COLO829 (cell line): ENCODE results near the gene NCOA1.
"Not testable (repeated sequence)": the region's sequence is repeated elsewhere in the genome, so short reads cannot be mapped to it uniquely, and the experiment has no call there.

ENCODE experiments used
- DNase-seq: peaks from one replicate; pipeline ENCODE4 v3.0.0; 2012; ENCODE audit warnings: low spot score

NCOA1 gene

DNA sequence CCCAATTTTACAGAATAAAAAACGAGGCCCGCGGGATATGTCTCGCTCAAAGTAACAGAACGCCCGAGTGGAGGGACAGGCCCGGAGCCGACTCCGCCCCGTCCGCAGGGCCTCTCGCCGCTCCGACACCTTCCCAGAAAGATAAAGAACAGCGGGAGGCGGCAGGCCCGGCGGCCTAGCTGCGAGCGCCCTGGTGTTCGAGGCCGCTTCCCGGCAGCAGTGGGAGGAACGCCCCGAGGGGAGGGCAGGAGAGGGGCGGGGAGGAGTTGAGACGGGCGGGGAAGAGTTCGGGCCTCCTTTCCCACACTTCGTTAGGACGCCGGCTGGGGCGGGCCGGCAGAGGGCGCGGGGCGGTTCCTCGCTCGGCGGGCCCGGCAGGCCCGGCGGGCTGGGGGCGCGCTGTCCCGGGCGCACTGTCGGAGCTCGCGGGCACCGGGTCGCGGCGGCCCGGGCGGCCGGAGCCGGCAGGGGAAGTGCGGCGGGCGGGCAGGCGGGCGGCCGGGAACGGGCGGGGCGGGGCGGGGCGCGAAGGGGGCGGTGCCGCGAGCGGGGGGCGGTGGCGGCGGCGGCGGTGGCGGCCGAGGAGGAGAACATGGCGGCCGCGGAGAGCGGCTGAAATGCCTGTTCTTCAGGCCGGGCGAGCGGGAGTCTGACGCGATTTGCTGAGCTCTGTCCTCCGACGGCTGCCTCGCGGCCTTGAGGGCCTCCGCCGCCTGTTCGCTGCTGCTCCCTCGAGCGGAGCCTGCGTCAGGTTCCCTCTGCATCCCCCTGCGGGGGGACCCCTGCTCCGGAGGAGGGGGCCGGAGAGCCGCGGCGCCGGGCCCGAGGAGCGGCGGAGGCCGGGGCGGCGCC lies at the start of gene NCOA1:
TSS of gene NCOA1 (plus strand) at position 565 of the 852 bp plus-strand sequence. CDS start 167,424 bp downstream, outside the sequence.
- DNase-seq = peak; percentile 77

DNA sequence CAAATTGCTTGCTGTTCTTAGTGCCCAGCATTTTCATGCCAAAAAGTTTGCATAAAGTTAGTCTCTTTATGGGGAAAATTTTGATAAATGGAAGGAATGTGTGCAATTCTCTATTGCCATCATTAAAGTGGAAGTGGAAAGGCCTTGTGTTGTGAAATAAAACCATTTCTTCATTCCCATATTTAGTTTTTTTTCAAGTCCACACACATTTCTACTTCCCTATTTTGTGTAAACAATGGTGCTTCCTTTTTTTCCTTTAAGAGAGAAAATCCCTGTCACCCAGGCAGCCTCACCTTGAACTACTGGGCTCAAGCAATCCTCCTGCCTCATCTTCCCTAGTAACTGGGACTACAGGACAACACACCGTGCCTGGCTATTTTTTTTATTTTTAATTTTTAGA lies 42.3 kb upstream of the NCOA1 start:
- no peak for DNase-seq

DNA sequence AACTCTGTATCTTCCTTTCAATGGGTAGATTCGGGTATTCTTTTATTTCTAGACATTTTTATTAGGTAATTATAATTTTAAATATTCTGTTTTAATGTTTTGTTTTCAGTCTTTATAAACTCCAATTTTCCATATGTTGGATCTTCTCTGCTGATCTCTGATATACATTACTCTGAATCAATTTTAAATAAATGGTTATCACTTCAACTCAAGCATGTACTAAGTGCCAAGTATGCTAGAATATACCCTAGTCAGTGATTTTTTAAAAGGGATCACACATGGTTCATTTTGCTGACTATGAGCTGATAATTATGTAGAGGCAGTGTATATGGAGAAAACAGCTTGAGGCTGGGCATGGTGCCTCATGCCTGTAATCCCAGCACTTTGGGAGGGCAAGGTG lies 41.7 kb upstream of the NCOA1 start:
- no peak for DNase-seq

DNA sequence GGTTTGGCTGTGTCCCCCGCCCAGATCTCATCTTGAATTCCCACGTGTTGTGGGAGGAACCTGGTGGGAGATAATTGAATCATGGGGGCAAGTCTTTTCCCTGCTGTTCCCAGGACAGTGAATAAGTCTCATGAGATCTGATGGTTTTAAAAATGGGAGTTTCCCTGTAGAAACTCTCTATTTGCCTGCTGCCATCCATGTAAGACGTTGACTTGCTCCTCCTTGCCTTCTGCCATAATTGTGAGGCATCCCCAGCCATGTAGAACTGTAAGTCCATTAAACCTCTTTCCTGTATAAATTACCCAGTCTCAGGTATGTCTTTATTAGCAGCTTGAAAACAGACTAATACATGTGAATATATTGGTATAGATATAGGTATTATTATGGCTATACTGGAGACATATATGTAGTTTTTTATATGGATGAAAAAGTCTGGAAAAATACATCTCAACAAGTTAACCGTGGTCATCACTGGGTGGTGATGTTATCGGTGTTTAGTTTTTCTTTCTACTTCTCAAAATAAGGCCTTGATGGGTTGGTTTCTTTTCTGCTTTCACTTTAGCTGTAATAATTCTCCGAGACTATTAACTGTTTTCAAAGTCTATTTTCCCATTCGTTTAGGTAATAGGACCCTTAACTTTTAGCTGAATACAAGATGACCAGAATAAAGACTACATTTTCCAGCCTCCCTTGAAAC lies 39.1 kb upstream of the NCOA1 start:
- DNase-seq = no peak

DNA sequence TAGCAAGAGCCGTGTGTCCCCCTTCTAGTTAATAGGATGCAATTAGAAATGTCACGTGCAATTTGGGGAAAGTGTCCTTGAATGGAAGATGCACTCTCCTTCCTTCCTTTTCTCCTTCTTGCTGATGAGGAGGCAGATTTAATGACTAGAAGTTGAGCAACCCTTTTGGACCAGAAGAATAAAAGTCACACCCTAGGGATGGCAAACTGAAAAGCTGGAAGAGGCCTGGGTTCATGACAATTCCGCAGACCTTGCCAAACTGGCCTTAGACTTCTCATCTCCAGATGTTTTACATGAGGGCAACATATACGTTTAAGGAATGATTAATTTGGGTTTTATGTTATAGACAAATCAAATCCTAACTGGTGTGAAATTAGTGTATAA lies 38.6 kb upstream of the NCOA1 start:
- DNase-seq = no peak

DNA sequence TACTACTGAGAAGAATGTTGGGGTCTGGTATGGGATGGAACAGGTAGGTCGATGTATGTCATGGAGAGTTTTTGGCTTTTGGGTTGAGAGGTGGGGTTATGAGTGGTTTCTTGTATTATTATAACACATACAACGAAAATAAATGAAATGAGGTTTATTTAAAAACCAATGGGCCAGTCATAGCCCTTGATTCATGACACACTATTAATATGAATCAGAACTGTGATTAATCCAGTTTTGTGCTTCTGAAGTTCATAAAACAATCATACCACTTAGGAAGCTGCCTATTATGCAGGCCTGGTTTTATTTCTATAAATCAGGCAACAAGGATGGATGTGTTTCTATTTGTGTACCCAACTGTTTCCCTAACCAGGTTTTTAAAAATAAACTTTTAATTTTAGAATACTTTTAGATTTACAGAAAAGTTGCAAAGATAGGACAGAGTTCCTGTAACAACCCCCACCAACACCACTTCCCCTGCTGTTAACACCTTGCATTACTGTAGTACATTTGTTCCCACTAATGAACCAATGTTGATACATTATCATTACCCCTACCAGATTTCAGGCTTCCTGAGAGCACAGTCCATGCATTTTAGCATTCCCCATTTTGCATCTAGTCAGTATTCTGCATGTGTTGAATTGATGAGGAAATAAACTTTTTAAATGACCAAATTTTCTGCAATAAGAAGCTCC lies 37.5 kb upstream of the NCOA1 start:
- DNase-seq = no peak

DNA sequence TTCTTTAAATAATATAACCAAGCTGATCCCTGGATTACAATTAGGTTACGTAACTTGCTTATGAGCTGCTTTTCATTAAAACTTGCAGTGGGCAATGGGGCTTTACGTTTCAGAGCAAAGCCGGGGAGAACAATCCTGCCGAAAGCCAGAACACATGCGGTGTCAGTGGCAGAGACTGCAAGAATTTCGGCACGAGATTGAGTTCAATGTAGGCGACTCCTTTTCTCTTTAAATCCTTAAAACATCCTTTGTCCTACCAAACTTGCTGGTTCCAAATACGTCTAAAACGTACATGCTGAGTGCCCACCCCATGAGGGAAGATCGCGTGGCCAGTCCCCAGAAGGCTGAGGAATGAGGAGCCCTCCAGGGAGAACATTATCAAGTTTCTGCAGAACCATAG lies 36.8 kb upstream of the NCOA1 start:
- no peak for DNase-seq

DNA sequence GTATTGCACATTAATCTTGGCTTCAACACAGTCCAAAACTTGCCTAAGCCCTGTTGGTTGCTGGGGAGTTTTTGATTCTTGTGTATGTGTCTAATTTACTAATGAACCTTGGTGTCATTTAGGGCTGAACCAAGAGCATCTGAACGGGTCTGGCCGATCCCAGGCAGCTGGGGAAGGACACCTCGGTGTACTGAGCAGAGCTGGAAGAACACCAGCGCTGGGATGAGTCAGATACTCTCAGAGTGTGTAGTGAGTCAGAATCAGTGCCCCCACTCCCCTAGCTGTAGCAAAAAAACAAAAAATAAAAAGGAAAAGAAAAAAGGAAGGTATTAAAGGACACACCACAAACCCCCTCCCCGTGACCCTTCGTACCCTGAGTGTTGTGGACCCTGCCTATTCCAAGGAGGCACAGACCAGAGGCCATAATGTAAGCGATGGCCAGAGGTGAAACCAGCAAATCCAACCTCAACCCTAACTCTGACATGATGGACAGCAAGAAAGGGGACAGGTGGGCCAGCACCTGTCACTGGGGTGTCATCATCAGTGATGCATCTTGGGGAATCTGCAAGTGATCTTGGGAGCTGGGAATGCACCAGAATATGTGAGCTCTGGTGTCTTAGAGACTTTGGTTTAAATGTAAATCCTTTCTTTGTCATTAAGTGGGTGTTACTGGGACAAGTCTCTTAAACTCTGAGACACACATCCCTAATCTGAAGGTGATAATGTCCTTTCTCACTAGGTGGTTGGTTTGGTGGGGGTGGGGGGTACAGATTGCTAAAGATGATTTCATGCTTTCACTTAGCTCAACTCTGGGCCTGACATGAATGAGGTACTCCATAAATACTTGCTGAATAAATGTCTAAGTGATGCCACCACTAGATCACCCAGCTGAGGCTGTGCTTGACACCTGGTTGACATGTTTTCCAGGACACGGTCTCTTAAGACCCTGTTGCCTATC lies 34.2 kb upstream of the NCOA1 start:
- DNase-seq = peak; percentile 69

DNA sequence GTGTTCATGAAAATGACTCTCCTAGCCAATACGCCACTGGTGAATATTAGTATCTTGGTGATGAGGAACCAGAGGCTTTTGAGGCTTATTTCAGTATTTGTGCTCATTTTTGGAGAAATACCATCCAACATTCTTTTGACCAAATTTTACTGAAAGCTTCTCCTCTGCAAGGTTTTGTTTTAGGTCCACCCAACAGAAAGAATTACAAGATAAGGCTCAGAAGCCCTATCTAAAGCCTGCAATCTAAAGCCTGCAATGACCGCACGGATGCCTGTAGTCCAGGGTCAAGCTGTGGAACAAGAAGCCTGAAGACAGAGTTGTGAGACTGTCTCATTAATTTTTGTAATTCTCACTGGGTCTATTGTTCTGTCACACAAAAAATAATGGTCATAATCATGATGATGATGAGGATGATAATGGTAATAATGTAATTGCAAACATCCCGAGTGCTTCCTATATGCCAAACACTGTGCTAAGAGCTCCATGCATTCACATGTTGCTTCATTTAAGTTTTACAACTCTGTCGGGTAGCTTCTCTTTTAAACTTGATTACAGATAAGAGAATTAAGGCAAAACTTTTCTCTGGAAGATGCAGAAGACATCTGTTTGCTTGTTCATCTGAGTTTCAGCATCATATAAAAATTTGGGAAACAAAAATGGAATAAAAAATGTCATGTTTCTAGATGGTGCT lies 33.2 kb upstream of the NCOA1 start:
- DNase-seq = no peak

DNA sequence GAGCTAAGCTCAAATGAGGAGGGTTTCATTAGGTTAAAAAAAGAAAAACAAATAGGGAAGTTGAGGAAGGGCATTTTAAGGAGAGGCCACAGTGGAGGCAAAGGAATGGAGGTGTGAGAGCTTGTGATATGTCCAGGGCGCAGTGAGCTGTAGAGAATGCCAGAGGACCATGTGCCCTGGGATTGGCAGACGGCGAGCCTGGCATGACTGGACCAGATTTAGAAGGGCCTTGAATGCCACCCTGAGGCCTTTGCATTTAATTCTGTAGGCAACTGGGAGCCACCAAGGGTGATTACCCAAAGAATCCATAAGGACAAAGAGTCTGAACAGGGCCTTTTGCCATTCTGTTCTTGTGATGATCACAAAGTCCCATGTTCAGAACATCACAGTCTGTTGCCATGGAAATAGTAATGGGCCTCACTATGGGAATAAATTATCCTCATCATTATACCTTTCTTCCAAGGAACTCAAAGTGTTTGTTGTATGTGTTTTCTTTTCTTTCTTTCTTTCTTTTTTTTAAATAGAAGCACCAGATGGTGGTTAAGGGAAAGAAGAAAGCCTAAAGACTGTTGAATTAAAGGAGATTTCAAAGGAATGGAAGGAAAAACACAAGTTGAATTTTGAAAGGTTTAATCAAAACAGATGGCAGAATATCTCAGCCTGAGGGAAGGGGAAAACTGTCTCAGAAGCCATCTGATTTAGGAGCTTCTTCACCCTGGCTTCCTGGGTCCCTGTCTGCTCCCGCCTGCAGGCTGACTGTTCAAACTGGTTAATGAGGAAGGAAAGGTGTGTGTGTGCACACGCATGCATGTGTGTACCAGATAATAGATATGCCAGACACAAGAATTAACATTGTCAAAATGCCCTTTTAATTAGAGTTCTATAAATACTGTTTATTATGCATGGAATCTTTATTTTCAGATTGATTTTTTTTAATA lies 31.6 kb upstream of the NCOA1 start:
- no peak for DNase-seq

DNA sequence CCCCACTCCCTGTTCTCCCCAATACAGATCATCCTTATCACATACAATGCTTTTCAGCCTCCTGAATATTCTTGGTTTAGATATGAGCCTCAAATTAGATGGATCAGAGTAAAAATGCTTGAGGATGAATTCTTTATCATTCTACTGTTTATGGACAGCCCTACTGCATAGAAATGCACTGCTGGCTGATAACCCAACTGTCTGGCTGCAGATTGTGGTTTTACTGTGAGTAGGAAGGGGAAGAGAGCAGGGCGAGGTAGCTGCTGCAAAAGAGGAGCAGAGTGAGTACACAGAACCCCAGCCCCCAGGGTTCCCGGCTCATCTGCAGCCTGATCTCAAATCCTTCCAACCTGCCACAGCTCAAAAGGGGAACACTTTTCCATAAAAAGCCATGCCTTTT lies 29.4 kb upstream of the NCOA1 start:
- DNase-seq = no peak

DNA sequence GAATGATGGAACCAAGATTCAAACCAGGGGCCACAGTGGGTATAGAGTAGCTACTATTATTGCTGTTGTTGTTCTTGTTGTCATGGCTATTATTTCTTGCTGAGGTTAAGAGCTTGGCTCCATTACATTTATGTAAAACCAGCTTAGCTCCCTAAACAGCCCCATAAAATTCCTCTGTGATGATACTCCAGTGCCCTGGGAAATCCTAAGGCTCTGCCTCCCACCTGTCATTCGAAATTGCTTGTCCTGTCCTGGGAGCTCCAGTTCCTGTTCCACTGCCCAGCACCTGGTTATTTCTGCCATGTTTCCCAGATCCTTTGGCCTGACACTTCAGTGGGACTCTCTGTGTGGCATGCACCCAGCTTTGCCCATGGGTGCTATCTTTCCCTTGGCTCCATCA lies 27.8 kb upstream of the NCOA1 start:
- no peak for DNase-seq

DNA sequence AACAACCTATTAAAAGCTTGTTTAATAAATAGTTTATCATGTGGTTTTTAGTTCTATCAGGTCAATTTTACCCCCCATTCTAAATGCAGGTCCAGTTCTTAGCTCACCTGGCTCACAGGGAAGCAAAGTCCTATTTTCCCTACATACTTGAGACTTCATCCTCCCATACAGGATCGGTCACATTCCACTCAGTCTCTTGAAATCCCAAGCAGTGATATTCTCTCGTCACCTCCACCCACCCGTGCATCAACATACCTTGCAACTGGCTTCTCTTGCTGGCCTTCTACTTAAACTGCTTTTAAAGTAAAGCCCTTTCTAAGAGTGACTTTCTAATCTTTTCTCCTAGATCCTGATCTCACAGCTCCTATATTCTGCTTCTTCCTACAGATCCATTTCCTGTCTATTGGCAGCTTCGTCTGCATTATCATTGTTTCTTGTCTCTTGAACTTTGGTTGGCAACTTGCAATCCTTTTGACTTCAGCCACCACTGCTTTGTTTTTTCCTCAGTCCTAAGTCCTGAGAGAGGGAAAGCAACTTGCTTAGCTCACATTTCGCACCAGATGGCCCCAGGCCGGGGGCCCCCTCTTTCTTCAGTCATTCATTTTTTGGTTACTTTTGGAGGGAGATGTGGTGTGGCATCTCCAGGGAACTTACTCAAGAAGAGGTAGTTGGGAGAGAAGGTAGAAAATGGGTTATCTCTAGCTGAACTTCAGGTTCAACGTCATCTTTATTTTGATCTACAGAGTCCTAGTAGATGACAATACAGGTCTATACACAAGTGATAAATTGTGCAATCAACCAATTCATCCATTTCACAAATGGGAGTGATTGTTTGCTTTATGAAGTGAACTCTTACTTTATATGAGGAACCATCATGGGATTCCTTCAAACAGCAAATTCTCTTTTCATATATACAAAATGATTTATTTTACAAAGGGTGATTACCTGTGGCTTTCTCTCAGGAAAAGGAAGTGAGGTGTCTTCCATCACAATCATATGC lies 23.9 kb upstream of the NCOA1 start:
- no peak for DNase-seq

DNA sequence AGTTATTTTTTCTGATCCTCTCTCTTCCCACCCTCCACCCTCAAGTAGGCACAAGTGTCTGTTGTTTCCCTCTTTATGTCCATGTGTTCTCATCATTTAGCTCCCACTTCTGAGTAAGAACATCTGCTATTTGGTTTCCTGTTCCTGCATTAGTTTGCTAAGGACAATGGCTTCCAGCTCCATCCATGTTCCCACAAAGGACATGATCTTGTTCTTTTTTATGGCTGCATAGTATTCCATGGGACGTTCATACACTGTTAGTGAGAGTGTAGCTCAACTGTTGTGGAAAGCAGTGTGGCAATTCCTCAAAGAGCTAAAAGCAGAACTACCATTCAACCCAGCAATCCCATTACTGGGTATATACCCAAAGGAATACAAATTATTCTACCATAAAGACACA lies 22.6 kb upstream of the NCOA1 start:
- not testable (repeated sequence) for DNase-seq

DNA sequence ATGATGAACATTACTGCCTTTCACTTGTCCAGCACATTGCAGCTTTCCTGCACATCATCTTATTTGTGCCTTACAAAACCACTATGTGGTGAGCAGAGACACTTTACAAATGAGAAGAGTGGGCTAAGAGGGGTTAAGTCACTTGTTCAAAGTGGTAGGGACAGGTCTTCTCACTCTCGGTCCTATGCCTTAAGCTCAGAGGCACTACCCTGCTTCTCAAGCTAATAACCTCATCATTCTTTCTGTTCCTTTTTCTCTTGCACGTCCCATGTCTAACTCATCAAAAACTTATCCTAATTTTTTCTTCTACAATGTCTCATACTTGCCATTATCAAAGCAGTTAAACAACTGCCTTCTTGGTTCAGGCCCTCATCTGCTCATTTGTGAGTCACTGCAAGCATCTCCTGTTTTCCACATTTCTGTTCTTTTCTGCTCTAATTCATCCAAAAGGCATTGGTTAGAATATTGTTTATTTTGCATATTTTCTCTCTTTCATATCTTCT lies 21.9 kb upstream of the NCOA1 start:
- DNase-seq = no peak

DNA sequence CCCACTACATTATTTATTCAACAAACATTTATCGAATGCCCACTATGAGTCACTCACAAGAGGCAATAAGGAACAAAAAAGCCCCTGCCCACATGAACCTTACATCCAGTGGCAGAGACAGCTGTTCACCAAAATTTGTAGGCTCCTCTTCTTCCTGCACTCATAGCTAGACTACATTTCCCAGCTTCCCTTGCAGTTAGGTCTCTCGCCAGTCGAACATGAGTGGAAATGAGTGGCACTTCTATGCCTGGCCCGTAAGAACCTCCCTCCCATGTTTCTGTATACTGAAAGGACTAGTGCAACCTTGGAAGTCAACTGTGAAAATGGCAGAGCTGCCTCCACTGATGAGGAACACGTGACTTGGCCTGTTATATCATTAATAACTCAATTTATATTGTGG lies 19.4 kb upstream of the NCOA1 start:
- DNase-seq = no peak

DNA sequence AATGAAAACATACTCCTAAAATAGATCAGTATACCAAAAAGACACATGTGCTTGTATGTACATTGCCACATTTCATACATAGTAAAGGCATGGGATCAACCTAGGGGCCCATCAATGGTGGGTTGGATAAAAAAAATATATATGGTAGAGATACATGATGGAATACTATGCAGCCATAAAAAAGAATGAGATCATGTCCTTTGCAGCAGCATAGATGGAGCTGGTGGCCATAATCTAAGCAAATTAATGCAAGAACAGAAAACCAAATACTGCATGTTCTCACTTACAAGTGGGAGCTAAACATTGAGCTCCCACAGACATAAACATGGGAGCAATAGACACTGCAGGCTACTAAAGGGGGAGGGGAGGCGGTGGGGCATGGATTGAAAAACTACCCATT lies 18.6 kb upstream of the NCOA1 start:
- no peak for DNase-seq

DNA sequence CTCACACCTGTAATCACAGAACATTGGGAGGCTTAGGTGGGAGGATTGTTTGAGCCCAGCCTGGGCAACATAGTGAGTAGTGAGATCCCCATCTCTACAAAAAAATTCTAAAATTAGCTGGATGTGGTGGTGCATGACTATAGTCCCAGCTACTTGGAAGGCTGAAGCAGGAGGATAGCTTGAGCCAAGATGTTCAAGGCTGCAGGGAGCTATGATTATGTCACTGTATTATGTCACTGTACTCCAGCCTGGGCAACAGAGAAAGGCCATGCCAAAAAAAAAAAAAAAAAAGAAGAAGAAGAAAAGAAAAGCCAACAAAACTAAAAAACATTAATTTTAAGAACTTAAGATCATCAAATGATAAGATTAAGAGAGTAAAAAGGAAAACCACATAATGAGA lies 17.4 kb upstream of the NCOA1 start:
- no peak for DNase-seq

DNA sequence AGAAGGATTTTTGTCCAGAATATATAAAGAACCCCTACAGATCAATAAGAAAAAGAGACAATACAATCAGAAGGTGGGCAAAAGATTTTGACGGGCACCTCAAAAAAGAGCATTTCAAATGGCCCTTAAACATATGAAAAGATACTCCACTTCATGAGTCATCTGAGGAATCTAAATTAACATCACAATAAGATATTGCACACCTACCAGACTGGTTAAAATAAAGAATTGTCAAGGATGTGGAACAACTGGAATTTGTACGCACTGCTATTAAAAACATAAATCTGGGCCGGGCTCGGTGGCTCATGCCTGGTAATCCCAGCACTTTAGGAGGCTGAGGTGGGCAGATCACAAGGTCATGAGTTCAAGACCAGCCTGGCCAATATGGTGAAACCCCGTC lies 17.0 kb upstream of the NCOA1 start:
- DNase-seq = no peak
